ENCODE data around the gene GCSH. TPM values are rescaled to one million over a fixed set of nuclear protein-coding genes. Genes with fewer than 3 reads are reported as not detected.

GCSH gene
- polyA plus RNA-seq, 3 donors, result 97.4 to 105 (median 99.3) TPM

GRCh38 chr16:81106826-81107503 lies 10.8 kb upstream of the GCSH start:
- no peak for DNase-seq (ENCODE audit: low read depth in 3 of 3, low spot score in 2 of 3)

- no peak for DNase-seq (ENCODE audit: low read depth in 3 of 3, low spot score in 2 of 3)
These were observed 9.8 kb upstream of the GCSH start for GRCh38 chr16:81105946-81106345.

- DNase-seq (ENCODE audit: low read depth in 3 of 3, low spot score in 2 of 3), result no peak
These were observed 5.5 kb upstream of the GCSH start for GRCh38 chr16:81101702-81102101.

GRCh38 chr16:81099958-81100357 lies 3.8 kb upstream of the GCSH start:
- DNase-seq (ENCODE audit: low read depth in 3 of 3, low spot score in 2 of 3), result no peak

- no peak for DNase-seq (ENCODE audit: low read depth in 3 of 3, low spot score in 2 of 3)
These were observed 1.0 kb upstream of the GCSH start for GRCh38 chr16:81097230-81097629.

GRCh38 chr16:81096715-81097208 lies 567 bp upstream of the GCSH start:
- no peak for DNase-seq (ENCODE audit: low read depth in 3 of 3, low spot score in 2 of 3)

GRCh38 chr16:81095653-81095952 lies 592 bp downstream of the GCSH start:
- DNase-seq (ENCODE audit: low read depth in 3 of 3, low spot score in 2 of 3), result no peak

GRCh38 chr16:81094771-81095251 lies 1.4 kb downstream of the GCSH start:
- no peak for DNase-seq (ENCODE audit: low read depth in 3 of 3, low spot score in 2 of 3)

GRCh38 chr16:81088836-81089235 lies 7.4 kb downstream of the GCSH start:
- DNase-seq (ENCODE audit: low read depth in 3 of 3, low spot score in 2 of 3), result no peak

GRCh38 chr16:81081014-81081413 lies 15.2 kb downstream of the GCSH start:
- no peak for DNase-seq (ENCODE audit: low read depth in 3 of 3, low spot score in 2 of 3)

- DNase-seq (ENCODE audit: low read depth in 3 of 3, low spot score in 2 of 3), result no peak
These were observed 16.0 kb downstream of the GCSH start for GRCh38 chr16:81080233-81080632.

GRCh38 chr16:81077076-81077940 lies 18.9 kb downstream of the GCSH start, which contains the start of gene C16orf46:
Gene C16orf46, minus strand, starts transcription at chr16:81077238. Its CDS starts 13,283 bp downstream, at chr16:81063955.
- peak; percentile 92 to 96 (median 94) for DNase-seq (ENCODE audit: low read depth in 3 of 3, low spot score in 2 of 3)

- peak; percentile 82 to 92 (median 89) for DNase-seq (ENCODE audit: low read depth in 3 of 3, low spot score in 2 of 3)
These were observed 19.6 kb downstream of the GCSH start for GRCh38 chr16:81076566-81077075.

GRCh38 chr16:81073560-81074330 lies 22.4 kb downstream of the GCSH start:
- DNase-seq (ENCODE audit: low read depth in 3 of 3, low spot score in 2 of 3), result no peak

- no peak for DNase-seq (ENCODE audit: low read depth in 3 of 3, low spot score in 2 of 3)
These were observed 24.4 kb downstream of the GCSH start for GRCh38 chr16:81071805-81072204.

GRCh38 chr16:81070979-81071378 lies 25.2 kb downstream of the GCSH start:
- no peak for DNase-seq (ENCODE audit: low read depth in 3 of 3, low spot score in 2 of 3)

- DNase-seq (ENCODE audit: low read depth in 3 of 3, low spot score in 2 of 3), result no peak
These were observed 27.1 kb downstream of the GCSH start for GRCh38 chr16:81069063-81069462.

GRCh38 chr16:81067166-81067565 lies 29.0 kb downstream of the GCSH start:
- DNase-seq (ENCODE audit: low read depth in 3 of 3, low spot score in 2 of 3), result no peak

- peak in 2 of 3 donors; percentile 14 to 32 for DNase-seq (ENCODE audit: low read depth in 3 of 3, low spot score in 2 of 3)
These were observed 29.5 kb downstream of the GCSH start for GRCh38 chr16:81066681-81067080.

GRCh38 chr16:81061871-81062608 lies 34.2 kb downstream of the GCSH start:
- no peak for DNase-seq (ENCODE audit: low read depth in 3 of 3, low spot score in 2 of 3)

All from right renal cortex interstitium (tissue), 3 donors.